PC-9 (cell line): ENCODE results near the gene TRABD2B. TPM values are rescaled to one million over a fixed set of nuclear protein-coding genes. Genes with fewer than 3 reads are reported as not detected.

Experiments used
- BruUV-seq: library from RNA; stranded (reverse); fragments of 400-500 nt; replicated peaks from 2 replicates; lab custom pipeline; 2021; lab: Mats Ljungman, UMichigan
- CTCF ChIA-PET: fragments of 300-600 bp; sonication (Branson Sonifier 250); formaldehyde crosslinking; loops from one replicate; lab custom pipeline; 2022; ENCODE audit warnings: antibody characterized with exemption; lab: Charles Lee
- POLR2A ChIA-PET: fragments of 300-600 bp; sonication (Branson Sonifier 250); formaldehyde crosslinking; loops from one replicate; lab custom pipeline; 2022; ENCODE audit warnings: antibody characterized with exemption; ENCODE audit not compliant: unreplicated experiment; lab: Charles Lee
- DNase-seq, 2 experiments: peaks; one replicate each; pipeline versions ENCODE4 v3.0.0 to v3.0.0-alpha.2; 2015 to 2022; ENCODE audit warnings: mixed read lengths in 1 of 2
- H2AFZ ChIP-seq: fragments of 200-600 bp; sonication (generic); 2 replicates; pipeline ENCODE4 v1.8.1; 2017; ENCODE audit warnings: antibody characterized with exemption
- H3F3A ChIP-seq: fragments of 200-600 bp; sonication (generic); 2 replicates; pipeline ENCODE4 v1.8.1; 2017; ENCODE audit warnings: antibody characterized with exemption, mild to moderate bottlenecking, low read depth; ENCODE audit not compliant: insufficient read depth
- H3K27ac ChIP-seq: fragments of 200-600 bp; sonication (generic); 2 replicates; pipeline ENCODE4 v1.6.1; 2016; ENCODE audit warnings: mixed run types
- H3K27me3 ChIP-seq: fragments of 200-600 bp; sonication (generic); 2 replicates; pipeline ENCODE4 v1.6.1; 2016; ENCODE audit warnings: low read depth, mixed run types; ENCODE audit not compliant: insufficient read depth
- H3K36me3 ChIP-seq: fragments of 200-600 bp; sonication (generic); 2 replicates; pipeline ENCODE4 v1.6.1; 2016; ENCODE audit warnings: low read depth, mixed run types
- H3K4me1 ChIP-seq: fragments of 200-600 bp; sonication (generic); replicated peaks from 2 replicates; pipeline ENCODE4 v1.6.1; 2016; ENCODE audit warnings: mixed run types; ENCODE audit not compliant: insufficient read depth
- H3K4me2 ChIP-seq: fragments of 200-600 bp; sonication (generic); 2 replicates; pipeline ENCODE4 v1.6.1; 2017; ENCODE audit warnings: mixed run types
- H3K4me3 ChIP-seq: fragments of 200-600 bp; sonication (generic); 2 replicates; pipeline ENCODE4 v1.6.1; 2016; ENCODE audit warnings: mixed run types
- H3K79me2 ChIP-seq: fragments of 200-600 bp; sonication (generic); 2 replicates; pipeline ENCODE4 v1.6.1; 2017; ENCODE audit warnings: low read depth, mixed run types
- H3K9me2 ChIP-seq: fragments of 200-600 bp; sonication (generic); 2 replicates; pipeline ENCODE4 v1.8.1; 2017; ENCODE audit warnings: mild to moderate bottlenecking; ENCODE audit not compliant: insufficient read depth
- H3K9me3 ChIP-seq: fragments of 200-600 bp; sonication (generic); 2 replicates; pipeline ENCODE4 v1.8.1; 2016; ENCODE audit warnings: low read depth; ENCODE audit not compliant: insufficient read depth
- H4K20me1 ChIP-seq: fragments of 200-600 bp; sonication (generic); 2 replicates; pipeline ENCODE4 v1.8.1; 2017; ENCODE audit not compliant: insufficient read depth
- CTCF ChIP-seq: fragments of 200-600 bp; sonication (generic); conservative IDR thresholded peaks from 2 replicates; pipeline ENCODE4 v1.6.1; 2017; ENCODE audit warnings: mixed run types, antibody characterized with exemption, mild to moderate bottlenecking, moderate library complexity
- EZH2 ChIP-seq: fragments of 200-600 bp; sonication (generic); IDR thresholded peaks from 2 replicates; pipeline ENCODE4 v1.8.0; 2017; ENCODE audit warnings: antibody characterized with exemption, low read depth
- intact Hi-C: fragments of 100-400 bp; cut with micrococcal nuclease; formaldehyde crosslinking; loops from one replicate; pipeline ENCODE4 v1.10.0; 2022; ENCODE audit not compliant: unreplicated experiment
- total RNA-seq: library from RNA; stranded (reverse); gene quantifications from 2 replicates; pipeline ENCODE4 v1.2.3, GENCODE V29; 2021

The TRABD2B gene
- total RNA-seq, 1 experiment from 2014 or later = not detected

GRCh38 chr1:47935163-47935562, 62.0 kb downstream of the TRABD2B start:
- Histone ChIP-seq H3K27me3 (0 out of 2 replicates have a peak, but pooled peaks cover 8% of the 10 kb centered on the region), H3K4me2 (no peak overlapping the region), H3F3A (no peaks in the 10 kb centered on the region), H2AFZ (no peak overlapping the region), H3K4me3 (no peak overlapping the region), H3K9me2 (no peaks in the 10 kb centered on the region), H3K79me2 (no peaks in the 10 kb centered on the region), H3K4me1 (no peaks in the 10 kb centered on the region), H4K20me1 (no peaks in the 10 kb centered on the region; the same call in 1 of the 2 replicates), H3K9me3 (no peaks in the 10 kb centered on the region), H3K27ac (no peak overlapping the region), H3K36me3 (no peaks in the 10 kb centered on the region)
- POLR2A ChIA-PET = no interaction called here
- TF ChIP-seq CTCF = no peak
- intact Hi-C loops = no loop called here
- DNase-seq = no peak
- CTCF ChIA-PET = no interaction called here
- BruUV-seq = no TSS peak

GRCh38 chr1:47934243-47934805, 62.9 kb downstream of the TRABD2B start:
- POLR2A ChIA-PET = no interaction called here
- Histone ChIP-seq H3K9me2 (no peaks in the 10 kb centered on the region), H3K36me3 (no peaks in the 10 kb centered on the region), H4K20me1 (no peaks in the 10 kb centered on the region; the same call in 1 of the 2 replicates), H3K4me2 (no peak overlapping the region), H3K4me1 (no peaks in the 10 kb centered on the region), H3F3A (no peaks in the 10 kb centered on the region), H3K27me3 (peaks cover 14% of the 10 kb centered on the region; the same call in 1 of the 2 replicates), H2AFZ (no peak overlapping the region), H3K27ac (no peak overlapping the region), H3K9me3 (no peaks in the 10 kb centered on the region), H3K79me2 (no peaks in the 10 kb centered on the region), H3K4me3 (no peak overlapping the region)
- intact Hi-C loops = no loop called here
- no TSS peak for BruUV-seq
- no peak for DNase-seq
- TF ChIP-seq EZH2 (no peak), CTCF (no peak)
- CTCF ChIA-PET = no interaction called here

GRCh38 chr1:47932743-47933142, 64.4 kb downstream of the TRABD2B start:
- Histone ChIP-seq H3K4me1 (no peaks in the 10 kb centered on the region), H3K36me3 (no peaks in the 10 kb centered on the region), H3K4me3 (no peak overlapping the region), H3K9me3 (no peaks in the 10 kb centered on the region), H3F3A (no peaks in the 10 kb centered on the region), H3K27me3 (peaks cover 14% of the 10 kb centered on the region; the same call in 1 of the 2 replicates), H4K20me1 (no peaks in the 10 kb centered on the region), H3K27ac (no peak overlapping the region), H3K79me2 (no peaks in the 10 kb centered on the region), H3K4me2 (no peak overlapping the region), H2AFZ (no peak overlapping the region), H3K9me2 (no peaks in the 10 kb centered on the region)
- no peak for DNase-seq
- POLR2A ChIA-PET = no interaction called here
- BruUV-seq = no TSS peak
- no peak for TF ChIP-seq CTCF
- no peak for TF ChIP-seq EZH2
- intact Hi-C loops = no loop called here
- CTCF ChIA-PET = no interaction called here
